ENCODE data around the gene GUCA2B. TPM values are rescaled to one million over a fixed set of nuclear protein-coding genes. Genes with fewer than 3 reads are reported as not detected.

Gene GUCA2B
- total and polyA plus RNA-seq, 8 donors = 2.2 to 13.1 (median 4.8) TPM; not detected in 4

- TF ChIP-seq CTCF (IDR thresholded peaks at IDR 0.05) = peak in 5 of 7 experiments; percentile 42 to 71 (median 48)
- TF ChIP-seq POLR2A (IDR thresholded peaks at IDR 0.05) = no peak
- no peak for TF ChIP-seq POLR2AphosphoS5 (IDR thresholded peaks at IDR 0.05)
- Histone ChIP-seq H3K36me3 (peaks cover 0 to 28% (median 24%) of the 10 kb centered on the region in 4 donors), H3K27ac (peak overlapping the region in 1 of 5 donors; percentile 4), H3K9me3 (no peaks in the 10 kb centered on the region), H3K27me3 (no peaks in the 10 kb centered on the region), H3K4me1 (peaks cover 30 to 57% (median 44%) of the 10 kb centered on the region in 4 donors), H3K4me3 (no peak overlapping the region)
- intact Hi-C loops (cut with DNase I; ENCODE audit: low total_unique reads) = no loop called here
- 70 to 79% (median 74%) methylated on average over 4 of the region's 4 CpGs for WGBS, 5 donors
- peak in 1 of 2 donors; percentile 76 for DNase-seq
These were observed 23.8 kb downstream of the GUCA2B start for GRCh38 chr1:42176902-42177519.

GRCh38 chr1:42177541-42177981 lies 24.4 kb downstream of the GUCA2B start:
- peaks cover 29 to 53% (median 43%) of the 10 kb centered on the region in 4 donors for H3K4me1 ChIP-seq
- peak in 1 of 2 donors; percentile 74 for DNase-seq
- peak overlapping the region in 1 of 5 donors; percentile 4 for H3K27ac ChIP-seq
- 23 to 57% (median 47%) methylated on average over 6 of the region's 6 CpGs for WGBS, 5 donors
- TF ChIP-seq CTCF (IDR thresholded peaks at IDR 0.05) = no peak
- peak in 1 of 3 donors; percentile 26 for TF ChIP-seq POLR2AphosphoS5 (IDR thresholded peaks at IDR 0.05)
- TF ChIP-seq POLR2A (IDR thresholded peaks at IDR 0.05) = no peak
- TF ChIP-seq EP300 (IDR thresholded peaks at IDR 0.05) = no peak
- peaks cover 0 to 32% (median 30%) of the 10 kb centered on the region in 4 donors for H3K36me3 ChIP-seq
- intact Hi-C loops (cut with DNase I; ENCODE audit: low total_unique reads) = no loop called here
- H3K9me3 ChIP-seq = no peaks in the 10 kb centered on the region
- no peaks in the 10 kb centered on the region for H3K27me3 ChIP-seq
- no peak overlapping the region for H3K4me3 ChIP-seq

GRCh38 chr1:42178249-42178648 lies 25.0 kb downstream of the GUCA2B start:
- TF ChIP-seq POLR2A (IDR thresholded peaks at IDR 0.05) (no peak), CTCF (IDR thresholded peaks at IDR 0.05) (no peak), POLR2AphosphoS5 (IDR thresholded peaks at IDR 0.05) (no peak), EP300 (IDR thresholded peaks at IDR 0.05) (no peak)
- Histone ChIP-seq H3K27ac (peak overlapping the region in 1 of 5 donors; percentile 1), H3K9me3 (no peaks in the 10 kb centered on the region), H3K27me3 (no peaks in the 10 kb centered on the region), H3K4me1 (peaks cover 22 to 46% (median 36%) of the 10 kb centered on the region in 4 donors), H3K36me3 (peaks cover 0 to 36% (median 33%) of the 10 kb centered on the region in 4 donors), H3K4me3 (no peak overlapping the region)
- DNase-seq = no peak
- WGBS, 5 donors = 42 to 55% (median 49%) methylated on average over 3 of the region's 3 CpGs
- intact Hi-C loops (cut with DNase I; ENCODE audit: low total_unique reads) = no loop called here

GRCh38 chr1:42179275-42179674 lies 26.1 kb downstream of the GUCA2B start:
- H3K27ac ChIP-seq = peak overlapping the region in 1 of 5 donors; percentile 21
- no peak for TF ChIP-seq CTCF (IDR thresholded peaks at IDR 0.05)
- no peak for TF ChIP-seq POLR2A (IDR thresholded peaks at IDR 0.05)
- TF ChIP-seq POLR2AphosphoS5 (IDR thresholded peaks at IDR 0.05) = no peak
- no peak for TF ChIP-seq EP300 (IDR thresholded peaks at IDR 0.05)
- peaks cover 16 to 36% (median 27%) of the 10 kb centered on the region in 4 donors for H3K4me1 ChIP-seq
- no peaks in the 10 kb centered on the region for H3K27me3 ChIP-seq
- H3K4me3 ChIP-seq = no peak overlapping the region
- no peaks in the 10 kb centered on the region for H3K9me3 ChIP-seq
- intact Hi-C loops (cut with DNase I; ENCODE audit: low total_unique reads) = no loop called here
- peak in 1 of 2 donors; percentile 70 for DNase-seq
- peaks cover 0 to 44% (median 39%) of the 10 kb centered on the region in 4 donors for H3K36me3 ChIP-seq
- 7 to 22% (median 12%) methylated on average over 2 of the region's 2 CpGs for WGBS, 5 donors

All from stomach (tissue), 9 donors.